HG03066 (cell line): ENCODE data around the gene DLAT.
A peak's percentile ranks its signal among the peaks of the same experiment; 100 is the strongest.
"Not testable (repeated sequence)": the region's sequence is repeated elsewhere in the genome, so short reads cannot be mapped to it uniquely, and the experiment has no call there.

Source experiments
- ATAC-seq: cut with Tn5 transposase; IDR thresholded peaks from one replicate; pipeline ENCODE4 v1.9.1; 2021; ENCODE audit warnings: low read depth; ENCODE audit not compliant: unreplicated experiment

Gene DLAT

DNA sequence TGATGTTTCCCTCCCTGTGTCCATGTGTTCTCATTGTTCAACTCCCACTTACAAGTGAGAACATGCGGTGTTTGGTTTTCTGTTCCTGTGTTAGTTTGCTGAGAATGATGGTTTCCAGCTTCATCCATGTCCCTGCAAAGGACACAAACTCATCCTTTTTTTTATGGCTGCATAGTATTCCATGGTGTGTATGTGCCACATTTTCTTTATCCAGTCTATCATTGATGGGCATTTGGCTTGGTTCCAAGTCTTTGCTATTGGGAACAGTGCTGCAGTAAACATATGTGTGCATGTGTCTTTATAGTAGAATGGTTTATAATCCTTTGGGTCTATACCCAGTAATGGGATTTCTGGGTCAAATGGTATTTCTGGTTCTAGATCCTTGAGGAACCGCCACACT is 21.4 kb downstream of the DLAT start:
- ATAC-seq, result not testable (repeated sequence)

DNA sequence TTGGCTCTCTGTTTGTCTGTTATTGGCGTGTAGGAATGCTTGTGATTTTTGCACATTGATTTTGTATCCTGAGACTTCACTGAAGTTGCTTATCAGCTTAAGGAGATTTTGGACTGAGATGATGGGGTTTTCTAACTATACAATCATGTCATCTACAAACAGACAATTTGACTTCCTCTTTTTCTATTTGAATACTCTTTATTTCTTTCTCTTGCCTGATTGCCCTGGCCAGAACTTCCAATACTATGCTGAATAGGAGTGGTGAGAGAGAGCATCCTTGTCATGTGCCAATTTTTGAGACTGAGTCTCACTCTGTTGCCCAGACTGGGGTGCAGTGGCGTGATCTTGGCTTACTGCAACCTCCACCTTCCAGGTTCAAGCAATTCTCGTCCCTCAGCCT is 23.0 kb downstream of the DLAT start:
- ATAC-seq, result not testable (repeated sequence)

DNA sequence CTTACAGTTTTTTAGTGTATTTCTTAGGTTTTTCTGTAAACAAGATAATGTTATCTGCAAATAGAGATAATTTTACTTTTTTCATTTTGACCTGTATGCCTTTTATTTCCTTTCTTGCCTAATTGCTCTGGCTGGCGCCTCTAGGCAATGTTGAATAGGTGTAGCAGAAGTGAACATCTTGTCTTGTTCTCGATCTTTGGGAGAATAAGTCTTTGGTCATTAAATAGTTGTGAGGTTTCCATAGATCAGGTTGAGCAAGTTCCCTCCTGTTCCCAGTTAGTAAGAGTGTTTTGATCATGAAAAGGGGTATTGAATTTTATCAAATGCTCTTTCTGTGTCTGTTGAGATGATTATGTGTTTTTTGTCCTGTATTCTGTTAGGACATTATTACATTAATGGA is 24.6 kb downstream of the DLAT start:
- no peak for ATAC-seq

DNA sequence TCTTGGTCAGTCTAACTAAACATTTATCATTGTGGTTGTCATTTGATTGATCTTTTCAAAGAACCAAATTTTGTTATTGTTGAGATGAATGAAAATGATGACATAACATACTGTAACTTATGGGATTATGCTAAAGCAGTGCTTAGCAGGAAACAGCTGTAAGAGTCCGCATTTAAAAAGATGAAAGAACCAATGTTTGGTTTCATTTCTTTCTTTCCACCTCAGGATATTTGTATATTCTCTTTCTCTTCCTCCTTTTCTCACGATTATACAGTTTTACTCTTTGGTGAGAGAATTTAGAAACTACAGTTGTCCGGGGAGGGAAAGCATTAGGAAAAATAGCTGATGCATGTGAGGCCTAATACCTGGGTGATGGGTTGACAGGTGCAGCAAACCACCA is 25.5 kb downstream of the DLAT start:
- peak; percentile 85 for ATAC-seq

DNA sequence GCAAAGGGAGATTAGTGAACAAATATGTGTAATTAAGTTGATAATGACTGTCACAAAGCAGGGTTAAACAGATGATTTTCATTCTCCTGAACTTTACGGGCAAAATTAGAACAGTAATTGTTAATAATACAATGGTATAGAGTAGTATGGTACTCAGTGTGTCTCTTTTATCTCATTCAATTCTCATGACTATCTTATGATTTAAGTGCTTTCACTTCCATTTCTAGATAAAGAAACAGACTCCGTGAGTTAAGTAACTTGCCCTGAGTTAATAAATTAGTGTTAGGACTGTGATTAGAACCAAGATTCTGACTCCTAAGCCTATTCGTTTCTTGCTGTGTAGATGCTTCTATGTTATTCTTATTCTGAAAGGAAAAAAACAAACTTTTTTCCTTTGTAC is 26.6 kb downstream of the DLAT start:
- no peak for ATAC-seq

DNA sequence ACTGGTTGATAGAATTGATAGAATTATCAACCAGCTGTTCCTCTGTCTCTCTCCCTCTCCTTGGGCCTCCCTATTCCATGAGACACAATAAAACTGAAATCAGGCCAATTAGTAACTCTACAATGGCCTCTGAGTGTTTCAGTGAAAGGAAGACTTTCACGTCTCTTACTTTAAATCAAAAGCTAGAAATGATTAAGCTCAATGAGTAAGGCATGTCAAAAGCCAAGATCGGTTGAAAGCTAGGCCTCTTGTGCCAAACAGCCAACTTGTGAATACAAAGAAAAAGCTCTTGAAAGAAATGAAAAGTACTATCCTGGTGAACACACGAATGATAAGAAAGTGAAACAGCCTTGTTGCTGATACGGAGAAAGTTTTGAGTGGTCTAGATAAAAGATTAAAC is 32.0 kb downstream of the DLAT start:
- no peak for ATAC-seq

DNA sequence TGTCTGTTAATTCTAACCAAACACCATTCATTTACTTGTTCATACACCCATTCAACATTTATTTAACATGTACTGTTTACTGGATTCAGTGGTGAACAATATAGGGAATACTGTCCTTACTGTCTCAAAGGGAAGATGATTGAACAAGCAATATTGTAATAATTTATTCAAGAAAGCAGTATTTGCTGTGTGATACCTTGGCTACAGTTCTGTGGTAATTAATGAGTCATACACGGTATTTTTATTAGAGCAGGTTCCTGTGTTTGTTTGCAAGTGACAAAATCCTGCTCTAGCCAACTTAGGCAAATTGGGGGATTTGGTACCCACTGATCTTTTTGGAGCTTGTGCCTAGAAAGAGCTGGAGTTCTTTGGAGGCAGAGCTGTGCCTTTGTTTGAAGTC is 32.9 kb downstream of the DLAT start:
- ATAC-seq, result no peak

DNA sequence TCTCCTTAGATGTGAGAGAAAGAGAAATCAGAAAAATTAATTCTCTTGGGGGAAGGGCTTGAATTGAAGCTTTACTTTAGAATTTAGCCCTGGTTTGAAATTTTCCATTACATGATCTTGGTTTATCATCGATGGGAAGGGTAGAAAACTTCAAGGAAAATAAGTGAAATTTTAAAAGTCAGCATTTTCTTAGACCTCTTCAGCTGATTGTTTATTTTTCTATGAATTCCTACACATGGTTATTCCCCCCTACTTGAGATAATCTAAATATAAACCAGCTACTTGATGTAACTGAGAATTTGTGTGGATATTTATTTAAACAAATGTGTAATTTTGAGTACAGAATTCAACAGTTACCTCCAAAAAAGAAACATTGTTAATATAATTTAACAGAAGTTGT is 37.7 kb downstream of the DLAT start:
- no peak for ATAC-seq

DNA sequence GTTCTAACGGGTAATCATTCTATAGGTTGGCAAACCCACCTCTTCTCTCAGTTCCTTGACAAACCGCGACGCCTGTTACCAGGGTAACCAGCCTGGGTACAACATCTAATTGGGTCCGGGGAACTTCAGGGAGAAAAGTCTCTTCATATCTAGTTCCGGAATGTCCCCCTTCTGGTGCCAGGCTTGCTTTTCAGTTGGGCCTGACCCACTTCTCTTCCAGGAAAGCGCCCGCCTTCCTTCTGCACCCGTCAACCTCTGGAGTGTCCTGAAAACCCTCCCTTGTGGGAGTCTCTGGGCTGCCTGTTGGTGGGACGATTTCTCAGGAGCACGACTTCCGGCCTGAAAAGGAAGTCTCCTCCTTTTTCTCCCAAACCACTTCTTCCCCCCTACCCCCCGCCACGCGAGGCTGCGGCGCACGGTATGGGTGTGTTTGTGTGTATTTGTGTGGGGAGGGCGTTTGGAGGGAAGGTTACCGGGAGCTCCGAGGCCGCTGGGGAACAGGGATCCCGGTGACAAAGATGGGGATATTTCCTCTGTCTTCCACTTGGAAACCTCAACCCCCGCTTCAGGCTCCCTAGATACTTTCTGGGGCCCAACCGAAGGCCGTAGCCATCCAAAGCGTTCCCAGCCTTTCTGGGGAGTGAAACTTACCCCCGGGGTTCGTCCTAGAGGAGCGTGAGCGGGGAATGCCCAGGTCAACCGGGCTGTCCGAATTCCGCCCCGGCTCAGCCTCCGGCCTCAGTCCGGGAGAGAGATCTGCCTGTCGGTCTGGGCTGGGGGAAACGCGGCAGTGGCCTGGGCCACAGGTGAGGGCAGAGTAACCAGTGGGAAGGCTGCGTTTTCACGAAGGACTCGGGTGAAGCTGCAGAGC is 49.0 kb downstream of the DLAT start, which contains the start of the genes NKAPD1 and PIH1D2:
TSS of gene NKAPD1 (plus strand) at position 359 of the 871 bp plus-strand sequence. CDS start 1,276 bp downstream, outside the sequence.
TSS of gene PIH1D2 (minus strand) at position 77 of the 871 bp plus-strand sequence. CDS start 843 bp downstream, outside the sequence.
- peak; percentile 89 for ATAC-seq

DNA sequence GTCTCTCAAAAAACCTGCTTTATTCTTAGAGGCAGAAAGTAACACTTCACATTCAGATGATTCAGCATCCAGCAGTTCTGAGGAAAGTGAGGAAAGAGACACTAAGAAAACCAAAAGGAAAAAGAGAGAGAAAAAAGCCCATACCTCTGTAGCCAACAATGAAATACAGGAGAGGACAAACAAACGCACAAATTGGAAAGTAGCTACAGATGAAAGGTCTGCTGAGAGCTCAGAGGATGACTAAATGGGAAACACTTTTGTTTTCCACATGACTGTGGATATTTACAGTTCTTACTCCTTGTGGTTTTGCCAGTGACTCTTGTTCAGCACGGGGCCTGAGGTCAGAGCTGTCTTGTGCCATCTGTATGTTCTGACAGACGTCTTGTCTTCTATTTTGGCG is 57.5 kb downstream of the DLAT start:
- ATAC-seq, result no peak

DNA sequence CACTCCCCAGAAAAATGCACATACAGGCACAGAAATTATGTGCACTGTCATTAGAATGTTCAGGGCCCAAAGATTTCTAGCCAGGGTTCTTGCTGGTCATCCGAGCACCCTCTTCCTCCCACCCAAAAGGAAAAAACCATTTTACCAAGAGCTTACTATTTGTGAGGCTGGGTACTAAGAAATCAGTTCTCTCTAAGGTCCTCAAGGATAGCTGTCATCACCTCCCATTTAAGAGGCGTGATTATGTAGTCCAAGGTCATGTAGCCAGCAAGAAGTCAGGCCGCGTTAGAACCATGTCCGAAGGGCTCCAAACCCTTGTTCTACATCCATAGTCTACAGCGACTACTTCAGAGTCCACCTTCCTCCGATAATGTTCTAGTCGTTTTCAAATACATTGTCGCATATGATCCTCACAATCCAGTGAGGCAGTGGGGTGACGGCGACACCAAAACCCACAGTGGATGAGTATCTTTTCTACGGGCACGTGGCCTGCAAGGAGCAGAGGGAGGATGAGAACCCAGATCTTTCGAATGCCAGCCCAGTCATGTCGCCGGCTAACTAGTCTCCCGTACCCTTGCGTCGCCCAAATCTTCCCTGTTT is 60.7 kb downstream of the DLAT start:
- ATAC-seq, result peak; percentile 38

DNA sequence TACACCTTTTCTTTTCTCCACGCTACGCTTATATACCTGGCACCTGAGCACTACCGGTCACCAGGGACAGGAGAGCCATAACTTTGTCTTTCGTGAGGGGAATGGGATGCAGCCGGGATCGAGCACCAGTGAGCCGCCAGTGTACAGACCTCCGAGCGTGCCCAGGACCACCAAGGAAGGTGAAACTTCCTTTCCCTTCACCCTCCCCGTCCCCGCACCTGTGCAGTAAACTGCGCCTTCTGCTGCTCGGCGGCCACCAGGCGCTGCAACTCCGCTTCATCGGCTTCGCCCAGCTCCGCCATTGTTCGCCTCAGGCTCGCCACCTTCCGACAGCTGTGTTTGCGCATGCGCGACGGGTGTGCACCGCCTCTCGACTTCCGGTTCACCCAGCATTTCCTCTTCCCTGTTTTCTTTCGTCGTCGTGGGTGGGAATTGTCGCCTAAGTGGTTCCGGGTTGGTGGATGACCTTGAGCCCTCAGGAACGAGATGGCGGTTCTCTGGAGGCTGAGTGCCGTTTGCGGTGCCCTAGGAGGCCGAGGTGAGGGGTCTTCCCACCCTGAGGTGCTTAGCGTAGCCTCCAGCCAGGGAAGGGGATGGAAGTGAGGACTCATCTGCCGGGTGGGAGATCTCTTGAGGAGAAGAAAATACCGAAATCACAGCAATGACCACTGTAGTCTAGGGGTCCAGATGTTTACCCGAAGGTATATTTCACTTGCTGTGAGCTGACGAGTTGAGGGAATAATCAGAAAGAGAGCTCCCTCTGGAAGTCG is 61.4 kb downstream of the DLAT start, which contains the start of the genes SDHD and TIMM8B:
TSS of gene SDHD (plus strand) at position 452 of the 770 bp plus-strand sequence. CDS start at position 487, 35 bp downstream.
TSS of gene TIMM8B (minus strand) at position 335 of the 770 bp plus-strand sequence. CDS start at position 302, 33 bp downstream.
- ATAC-seq, result peak; percentile 91

DNA sequence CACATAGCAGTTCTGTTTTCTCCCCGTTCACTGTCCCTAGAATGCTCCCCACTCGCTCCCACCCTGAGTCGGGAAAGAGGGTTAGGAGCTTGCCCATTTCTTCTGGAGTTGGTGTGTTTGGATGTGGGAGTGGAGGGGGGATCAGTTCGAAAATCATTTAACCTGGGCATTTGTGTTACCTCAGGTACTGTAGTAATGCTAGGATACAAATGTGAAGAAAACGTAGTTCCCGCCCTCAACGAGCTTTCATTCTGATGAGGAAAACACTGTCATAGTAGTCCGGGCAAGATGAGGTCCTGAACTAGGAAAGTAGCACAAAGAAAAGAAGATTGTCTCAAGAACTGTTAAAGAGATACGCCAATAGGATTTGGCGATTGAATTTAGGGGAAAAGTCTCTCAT is 62.0 kb downstream of the DLAT start:
- ATAC-seq, result no peak

DNA sequence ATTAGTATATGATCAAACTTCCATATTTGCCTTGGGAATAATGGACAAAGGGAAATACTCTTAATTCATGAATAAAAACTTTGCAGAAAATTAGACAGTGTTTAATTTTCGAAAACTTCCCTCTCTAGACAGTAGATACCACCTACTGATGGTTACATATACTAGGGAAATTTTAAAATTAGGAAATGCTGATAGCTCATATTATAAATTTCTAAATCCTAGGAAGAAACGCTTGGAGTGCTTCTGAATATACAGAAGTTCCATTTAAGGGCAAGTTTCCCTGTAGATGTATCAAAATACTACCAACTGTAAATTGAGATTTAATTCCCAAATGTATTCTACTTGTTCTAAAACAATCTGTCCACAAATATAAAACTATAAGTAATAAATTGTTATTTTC is 70.1 kb downstream of the DLAT start:
- not testable (repeated sequence) for ATAC-seq

DNA sequence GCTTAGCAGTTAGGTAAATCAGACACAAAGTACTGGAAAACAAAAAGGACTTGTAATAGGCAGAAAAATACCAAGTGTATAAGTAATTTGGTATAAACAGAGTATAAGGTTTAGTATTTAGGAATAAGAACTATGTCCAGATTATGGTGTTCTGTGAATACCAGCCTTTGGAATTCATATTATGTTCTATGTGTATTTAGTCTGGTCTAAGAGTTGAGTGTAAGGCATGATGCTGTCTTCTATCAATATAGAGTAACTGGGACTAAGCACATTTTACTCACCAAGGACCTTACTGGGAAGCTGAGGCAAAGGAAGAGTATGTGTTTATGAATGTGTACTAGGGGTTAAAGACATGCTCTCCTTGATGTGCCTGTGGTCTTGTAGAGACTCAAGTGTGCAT is 71.0 kb downstream of the DLAT start:
- ATAC-seq, result no peak

DNA sequence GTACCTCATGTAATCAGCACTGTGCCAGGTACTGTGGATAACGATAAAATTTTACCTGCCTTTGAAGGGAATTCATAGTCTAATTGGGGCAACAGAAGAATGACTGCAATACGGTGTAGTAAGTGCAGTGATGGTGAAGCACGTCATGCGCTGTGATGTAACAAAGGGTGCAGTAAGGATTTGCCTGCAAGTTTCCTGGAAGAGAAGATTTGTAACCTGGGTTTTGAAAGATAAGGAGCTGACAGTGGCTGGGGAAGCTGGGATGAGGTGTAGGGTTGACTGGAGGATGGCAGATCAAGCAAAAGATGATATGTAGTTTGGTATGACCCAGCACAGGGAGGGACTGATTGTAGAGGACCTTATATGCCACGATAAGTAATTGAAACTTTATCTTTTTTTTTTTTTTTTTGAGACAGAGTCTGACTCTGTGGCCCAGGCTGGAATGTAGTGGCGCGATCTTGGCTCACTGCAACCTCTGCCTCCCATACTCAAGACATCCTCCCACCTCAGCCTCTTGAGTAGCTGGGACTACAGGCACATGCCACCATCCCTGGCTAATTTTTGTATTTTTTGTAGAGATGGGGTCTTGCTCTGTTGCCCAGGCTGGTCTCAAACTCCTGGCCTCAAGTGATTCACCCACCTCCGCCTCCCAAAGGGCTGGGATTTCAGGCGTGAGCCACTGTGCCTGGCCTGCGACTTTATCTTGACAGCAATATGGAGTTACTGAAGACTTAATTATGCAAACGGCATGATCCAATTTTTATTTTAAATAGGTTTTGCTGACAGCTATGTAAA is 72.7 kb downstream of the DLAT start:
- ATAC-seq, result no peak

DNA sequence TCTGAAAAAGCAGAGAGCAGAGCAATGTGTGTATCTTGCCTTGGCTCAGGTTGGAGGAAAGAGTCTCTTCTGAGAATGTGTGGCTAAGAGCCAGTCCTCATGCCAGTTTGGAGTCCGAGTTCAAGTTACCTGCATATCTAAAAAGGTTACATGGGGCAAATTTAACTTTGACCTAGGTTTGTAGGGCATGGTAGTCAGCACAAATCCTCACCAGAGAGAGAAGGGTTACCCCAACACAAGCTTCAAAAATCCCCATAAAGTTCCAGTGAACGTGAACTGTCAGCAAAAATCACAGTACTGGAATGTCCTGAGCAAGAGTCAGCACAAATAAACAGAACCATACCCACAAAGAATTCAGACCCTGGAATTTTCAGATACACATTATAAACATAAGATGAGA is 75.3 kb downstream of the DLAT start:
- no peak for ATAC-seq

DNA sequence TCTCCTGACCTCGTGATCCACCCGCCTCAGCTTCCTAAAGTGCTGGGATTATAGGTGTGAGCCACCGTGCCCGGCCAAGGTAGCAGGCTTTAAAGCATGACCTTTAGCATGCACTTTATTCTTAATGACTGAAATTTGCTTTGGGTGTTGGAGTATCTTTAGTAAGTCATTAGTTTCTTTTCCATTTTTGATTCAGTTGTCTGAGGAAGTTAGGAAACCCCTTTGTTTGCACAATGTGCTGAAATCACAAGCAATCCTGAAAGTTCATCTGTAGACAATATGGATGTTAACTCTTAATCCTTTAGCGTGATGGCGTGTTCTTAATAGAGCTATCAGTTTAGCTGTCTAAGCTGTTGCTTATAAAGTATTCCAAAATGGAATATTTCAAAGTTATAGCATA is 78.2 kb downstream of the DLAT start:
- ATAC-seq, result no peak

DNA sequence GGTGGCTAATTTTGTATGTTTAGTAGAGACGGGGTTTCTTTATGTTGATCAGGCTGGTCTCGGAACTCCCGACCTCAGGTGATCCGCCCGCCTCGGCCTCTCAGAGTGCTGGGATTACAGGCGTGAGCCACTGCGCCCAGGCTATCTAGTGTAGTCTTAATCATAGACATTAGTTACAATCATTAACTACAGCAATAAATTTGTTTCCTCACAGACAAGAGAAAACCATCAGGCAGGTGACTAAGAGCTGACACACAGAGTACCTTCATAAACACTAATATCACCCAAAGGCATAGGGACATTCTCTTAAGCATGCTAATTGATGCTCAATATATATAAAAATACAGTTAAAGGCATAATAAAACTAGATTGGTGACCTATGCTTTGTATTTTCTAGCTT is 80.9 kb downstream of the DLAT start:
- no peak for ATAC-seq
